Colonic mucosa (tissue), 4 donors: ENCODE results near the gene SLC27A6. TPM values are rescaled to one million over a fixed set of nuclear protein-coding genes. Genes with fewer than 3 reads are reported as not detected.
"Not testable (repeated sequence)": the region's sequence is repeated elsewhere in the genome, so short reads cannot be mapped to it uniquely, and the experiment has no call there.

Source experiments
- DNase-seq: peaks from one replicate; pipeline ENCODE4 v3.0.0-alpha.2; 2020
- H3K27ac ChIP-seq: fragments of 200-600 bp; one replicate; pipeline ENCODE4 v1.8.0; 2021
- H3K27me3 ChIP-seq: fragments of 200-600 bp; one replicate; pipeline ENCODE4 v1.8.0; 2021
- H3K36me3 ChIP-seq: fragments of 200-600 bp; one replicate; pipeline ENCODE4 v1.8.0; 2021
- H3K4me1 ChIP-seq: fragments of 200-600 bp; one replicate; pipeline ENCODE4 v1.8.0; 2021; ENCODE audit warnings: mild to moderate bottlenecking
- H3K4me3 ChIP-seq: fragments of 200-600 bp; one replicate; pipeline ENCODE4 v1.8.0; 2021
- H3K9ac ChIP-seq, 2 donors: one replicate each; pipeline ENCODE4 v1.7.0; 2013; ENCODE audit warnings: control low read depth in 2 of 2, low read depth in 2 of 2, low read length in 2 of 2
- H3K9me3 ChIP-seq: fragments of 200-600 bp; one replicate; pipeline ENCODE4 v1.8.0; 2021
- CTCF ChIP-seq: fragments of 200-600 bp; IDR thresholded peaks from one replicate; pipeline ENCODE4 v1.8.0; 2022; ENCODE audit warnings: antibody characterized with exemption, mild to moderate bottlenecking
- intact Hi-C: fragments of 100-400 bp; cut with DNase I; formaldehyde crosslinking; loops from one replicate; pipeline ENCODE4 v1.14.1; 2022
- total RNA-seq, 2 donors: library from RNA; stranded (reverse); fragmentation: NEBNext Ultra II Directional in 1 of 2; extraction: Animal tissue kit (Norgen Biotek cat#: 25700) in 1 of 2; gene quantifications; one replicate each; pipeline ENCODE4 v1.2.1, GENCODE V29; 2021
- donor health status: healthy.
- donor health status: DM: no; HTN: no; CAD: no.
- donor health status: DM: no; HTN: no; CAD: no.

The SLC27A6 gene
- total RNA-seq, 2 donors from 2014 or later, result 0.48 to 0.67 TPM

- H3K4me3 ChIP-seq, result no peak overlapping the region
- no peak for DNase-seq
- no peak overlapping the region for H3K9ac ChIP-seq
- H3K27ac ChIP-seq, result no peak overlapping the region
- H3K27me3 ChIP-seq, result no peaks in the 10 kb centered on the region
- intact Hi-C loops, result no loop called here
- H3K9me3 ChIP-seq, result no peaks in the 10 kb centered on the region
- H3K36me3 ChIP-seq, result no peaks in the 10 kb centered on the region
- TF ChIP-seq CTCF, result no peak
- H3K4me1 ChIP-seq, result no peaks in the 10 kb centered on the region
Observed at GRCh38 chr5:128927644-128928043, 37.6 kb upstream of the SLC27A6 start.

- H3K9me3 ChIP-seq, H3K27me3 ChIP-seq, H3K9ac ChIP-seq, H3K27ac ChIP-seq, H3K36me3 ChIP-seq, H3K4me3 ChIP-seq, DNase-seq, H3K4me1 ChIP-seq, intact Hi-C loops: not testable (repeated sequence)
Observed at GRCh38 chr5:128932232-128932631, 33.1 kb upstream of the SLC27A6 start.

- H3K27me3 ChIP-seq, intact Hi-C loops, H3K9ac ChIP-seq, H3K9me3 ChIP-seq, H3K36me3 ChIP-seq, H3K4me3 ChIP-seq, H3K27ac ChIP-seq, DNase-seq, H3K4me1 ChIP-seq: not testable (repeated sequence)
Observed at GRCh38 chr5:128943100-128943499, 22.2 kb upstream of the SLC27A6 start.

GRCh38 chr5:128949847-128950546, 15.3 kb upstream of the SLC27A6 start:
- Histone ChIP-seq H3K36me3 (no peaks in the 10 kb centered on the region), H3K9me3 (no peaks in the 10 kb centered on the region), H3K27me3 (no peaks in the 10 kb centered on the region), H3K4me1 (no peaks in the 10 kb centered on the region), H3K27ac (no peak overlapping the region), H3K4me3 (no peak overlapping the region), H3K9ac (no peak overlapping the region)
- DNase-seq, result no peak
- no peak for TF ChIP-seq CTCF
- intact Hi-C loops, result no loop called here

- H3K9ac ChIP-seq, DNase-seq, H3K36me3 ChIP-seq, H3K4me1 ChIP-seq, H3K4me3 ChIP-seq, intact Hi-C loops, H3K27ac ChIP-seq, H3K27me3 ChIP-seq, H3K9me3 ChIP-seq: not testable (repeated sequence)
Observed at GRCh38 chr5:128951301-128951700, 14.0 kb upstream of the SLC27A6 start.

- intact Hi-C loops, result no loop called here
- no peak for DNase-seq
Observed at GRCh38 chr5:128956164-128956563, 9.1 kb upstream of the SLC27A6 start.

More at GRCh38 chr5:128956164-128956563, 9.1 kb upstream of the SLC27A6 start:
- Histone ChIP-seq H3K27ac (no peak overlapping the region), H3K9ac (no peak overlapping the region), H3K9me3 (no peaks in the 10 kb centered on the region), H3K4me1 (no peaks in the 10 kb centered on the region), H3K36me3 (no peaks in the 10 kb centered on the region), H3K4me3 (no peak overlapping the region), H3K27me3 (no peaks in the 10 kb centered on the region)
- no peak for TF ChIP-seq CTCF
